ENCODE results near the gene KANSL1. TPM values are rescaled to one million over a fixed set of nuclear protein-coding genes. Genes with fewer than 3 reads are reported as not detected.

Gene KANSL1
- total RNA-seq, 1 donor from 2014 or later, result 154 TPM

DNA sequence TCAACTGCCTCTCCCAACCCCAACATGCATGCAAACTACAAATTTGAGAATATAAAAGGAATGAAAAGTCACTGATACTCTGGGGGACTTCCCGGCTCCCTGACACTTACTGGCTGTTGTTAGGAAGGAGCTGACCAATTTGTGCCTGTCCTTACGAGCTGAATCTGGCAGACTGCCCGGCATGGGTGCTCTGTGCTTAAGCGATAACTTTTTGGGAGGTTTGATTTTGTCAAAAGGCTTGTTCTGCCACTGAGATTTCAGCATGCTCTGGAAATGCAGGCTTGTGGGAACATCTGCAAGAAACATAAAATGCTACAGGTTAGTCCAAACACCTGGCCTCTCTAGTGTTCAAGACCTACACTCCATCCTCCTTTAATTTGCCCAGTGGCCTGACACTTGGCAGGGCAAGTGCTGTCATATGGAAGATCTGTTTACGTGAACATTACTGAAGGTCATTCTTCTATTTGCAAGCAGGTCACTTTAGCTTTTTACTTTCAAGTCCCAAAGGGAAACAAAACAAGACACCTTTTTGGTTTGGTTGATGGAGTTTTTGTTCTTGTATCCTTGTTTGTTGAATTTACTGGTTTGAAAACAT, 153.5 kb downstream of the KANSL1 start:
- H3K4me1 Mint-ChIP-seq (ENCODE audit: unreplicated experiment), result peaks cover 23% of the 10 kb centered on the region
- H3K27ac Mint-ChIP-seq (ENCODE audit: unreplicated experiment), result no peak overlapping the region
- no peaks in the 10 kb centered on the region for H3K9me3 Mint-ChIP-seq (ENCODE audit: unreplicated experiment)
- H3K36me3 Mint-ChIP-seq (ENCODE audit: low read depth, unreplicated experiment), result peaks cover 54% of the 10 kb centered on the region
- DNase-seq (ENCODE audit: low spot score), result no peak
- no peak for TF ChIP-seq CTCF (IDR thresholded peaks at IDR 0.05; ENCODE audit: unreplicated experiment)
- peaks cover 12% of the 10 kb centered on the region for H3K27me3 Mint-ChIP-seq (ENCODE audit: unreplicated experiment)
- H3K4me3 Mint-ChIP-seq (ENCODE audit: unreplicated experiment), result no peak overlapping the region

- H3K36me3 Mint-ChIP-seq (ENCODE audit: low read depth, unreplicated experiment), result peaks cover 54% of the 10 kb centered on the region
- TF ChIP-seq CTCF (IDR thresholded peaks at IDR 0.05; ENCODE audit: unreplicated experiment), result no peak
Observed at GRCh38 chr17:46038937-46039336, 154.3 kb downstream of the KANSL1 start.

GRCh38 chr17:46038414-46038813, 154.8 kb downstream of the KANSL1 start:
- no peak for TF ChIP-seq CTCF (IDR thresholded peaks at IDR 0.05; ENCODE audit: unreplicated experiment)
- peaks cover 10% of the 10 kb centered on the region for H3K4me1 Mint-ChIP-seq (ENCODE audit: unreplicated experiment)
- DNase-seq (ENCODE audit: low spot score), result no peak
- H3K27ac Mint-ChIP-seq (ENCODE audit: unreplicated experiment), result peak overlapping the region; percentile 21
- H3K4me3 Mint-ChIP-seq (ENCODE audit: unreplicated experiment), result peak overlapping the region; percentile 73
- H3K36me3 Mint-ChIP-seq (ENCODE audit: low read depth, unreplicated experiment), result peaks cover 54% of the 10 kb centered on the region
- no peaks in the 10 kb centered on the region for H3K9me3 Mint-ChIP-seq (ENCODE audit: unreplicated experiment)
- H3K27me3 Mint-ChIP-seq (ENCODE audit: unreplicated experiment), result peaks cover 8% of the 10 kb centered on the region

More at GRCh38 chr17:46038937-46039336, 154.3 kb downstream of the KANSL1 start:
- no peaks in the 10 kb centered on the region for H3K9me3 Mint-ChIP-seq (ENCODE audit: unreplicated experiment)
- H3K4me3 Mint-ChIP-seq (ENCODE audit: unreplicated experiment), result no peak overlapping the region
- H3K4me1 Mint-ChIP-seq (ENCODE audit: unreplicated experiment), result peaks cover 15% of the 10 kb centered on the region
- H3K27me3 Mint-ChIP-seq (ENCODE audit: unreplicated experiment), result peaks cover 11% of the 10 kb centered on the region
- no peak for DNase-seq (ENCODE audit: low spot score)
- H3K27ac Mint-ChIP-seq (ENCODE audit: unreplicated experiment), result no peak overlapping the region

DNA sequence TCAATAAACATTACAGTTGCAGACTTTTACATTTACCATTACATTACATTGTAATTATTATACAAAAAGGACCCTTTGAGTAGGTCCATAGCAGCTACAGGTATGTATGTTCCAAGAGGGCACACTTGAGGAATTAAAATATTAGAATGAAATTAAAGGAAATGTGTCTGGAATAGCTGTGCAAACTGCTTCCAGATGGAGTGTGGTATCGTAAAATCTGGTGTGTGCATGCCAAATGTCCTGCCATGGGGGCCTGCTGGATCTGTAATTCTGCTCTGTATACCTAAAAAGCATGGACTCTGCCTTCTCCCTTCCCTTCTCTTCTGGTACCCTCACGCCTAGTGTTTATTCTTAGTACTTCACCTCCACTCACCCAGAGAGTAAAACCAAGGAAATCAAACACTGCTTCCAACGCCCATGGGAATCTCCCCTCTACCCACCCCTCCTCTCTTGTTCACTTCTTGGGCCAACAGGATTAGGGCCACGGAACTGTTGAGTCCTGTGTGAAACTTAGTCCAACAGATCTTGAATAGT, 155.4 kb downstream of the KANSL1 start:
- Mint-ChIP-seq H3K4me3 (ENCODE audit: unreplicated experiment) (peak overlapping the region; percentile 73), H3K36me3 (ENCODE audit: low read depth, unreplicated experiment) (peaks cover 58% of the 10 kb centered on the region), H3K4me1 (ENCODE audit: unreplicated experiment) (peaks cover 5% of the 10 kb centered on the region), H3K27me3 (ENCODE audit: unreplicated experiment) (peaks cover 5% of the 10 kb centered on the region), H3K9me3 (ENCODE audit: unreplicated experiment) (no peaks in the 10 kb centered on the region), H3K27ac (ENCODE audit: unreplicated experiment) (peak overlapping the region; percentile 21)
- DNase-seq (ENCODE audit: low spot score), result no peak
- TF ChIP-seq CTCF (IDR thresholded peaks at IDR 0.05; ENCODE audit: unreplicated experiment), result no peak

- peaks cover 63% of the 10 kb centered on the region for H3K36me3 Mint-ChIP-seq (ENCODE audit: low read depth, unreplicated experiment)
- no peak overlapping the region for H3K4me3 Mint-ChIP-seq (ENCODE audit: unreplicated experiment)
- no peaks in the 10 kb centered on the region for H3K9me3 Mint-ChIP-seq (ENCODE audit: unreplicated experiment)
- peak overlapping the region; percentile 79 for H3K27ac Mint-ChIP-seq (ENCODE audit: unreplicated experiment)
- TF ChIP-seq CTCF (IDR thresholded peaks at IDR 0.05; ENCODE audit: unreplicated experiment), result no peak
- DNase-seq (ENCODE audit: low spot score), result no peak
- peaks cover 5% of the 10 kb centered on the region for H3K4me1 Mint-ChIP-seq (ENCODE audit: unreplicated experiment)
- peaks cover 3% of the 10 kb centered on the region for H3K27me3 Mint-ChIP-seq (ENCODE audit: unreplicated experiment)
Observed at GRCh38 chr17:46036491-46036890, 156.7 kb downstream of the KANSL1 start.

All from endothelial cell (in vitro differentiated cells).